Heart left ventricle (tissue), 13 donors: ENCODE data around the gene NEB.

ENCODE experiments used
- CTCF ChIP-seq, 12 donors: fragments of 200-600 bp; sonication (generic) in 4 of 12; IDR thresholded peaks; one replicate each; pipeline versions ENCODE4 v1.5.0 to v1.8.0; 2018 to 2022; ENCODE audit warnings: antibody characterized with exemption in 12 of 12, mild to moderate bottlenecking in 5 of 12
- POLR2A ChIP-seq, 2 donors: fragments of 450-650 bp; IDR thresholded peaks; one replicate each; pipeline ENCODE4 v1.6.1; 2017; ENCODE audit warnings: antibody characterized with exemption in 2 of 2, mild to moderate bottlenecking in 2 of 2, moderate library complexity in 2 of 2
- donor health status: ischemic (EF 13 %, LVEDD 7.1; RV severe dilation, severe dysfunction).
- donor health status: DM: no; HTN: yes; CAD: no.
- donor health status: DM: no; HTN: no; CAD: no.
- donor health status: ischemic (EF 25% LVEDD 6.9; RV normal size, moderate dysfunction).
- donor health status: ischemic (EF 25% LVEDD 5.7; RV mildly dilated, moderate dysfunction).
- donor health status: ischemic (EF 35%, LVEDD 5.7; RV mildly dilated, moderate dysfunction).
- donor health status: nonischemic (EF 11% LVEDD 7.7; RV severe dilation, severe dysfunction).
- donor health status: DM: yes; HTN: yes; CAD: no.
- donor health status: PGD.
- donor health status: ischemic (EF 29% LVEDD 5.4; RV normal size, mild dysfunction).
- donor health status: nonischemic (EF 23%, LVEDD 6.1; RV moderate dilation, normal function).

GRCh38 chr2:151634736-151635467, 99.4 kb downstream of the NEB start:
- TF ChIP-seq CTCF (IDR thresholded peaks at IDR 0.05) (no peak), POLR2A (IDR thresholded peaks at IDR 0.05) (no peak)
